M059J (cell line): ENCODE results near the gene CCNC. TPM values are rescaled to one million over a fixed set of nuclear protein-coding genes. Genes with fewer than 3 reads are reported as not detected.
"Not testable (repeated sequence)": the region's sequence is repeated elsewhere in the genome, so short reads cannot be mapped to it uniquely, and the experiment has no call there.

Experiments
- DNase-seq: peaks from one replicate; pipeline ENCODE4 v3.0.0-alpha.2; 2012; ENCODE audit warnings: low read depth
- total RNA-seq: library from RNA; depleted of rRNA; stranded (reverse); fragments of >200 nt; shearing (Covaris generic); gene quantifications from 2 replicates; pipeline ENCODE4 v1.2.3, GENCODE V29; 2014

Gene CCNC
- total RNA-seq, 1 experiment from 2014 or later, result 103 TPM

DNA sequence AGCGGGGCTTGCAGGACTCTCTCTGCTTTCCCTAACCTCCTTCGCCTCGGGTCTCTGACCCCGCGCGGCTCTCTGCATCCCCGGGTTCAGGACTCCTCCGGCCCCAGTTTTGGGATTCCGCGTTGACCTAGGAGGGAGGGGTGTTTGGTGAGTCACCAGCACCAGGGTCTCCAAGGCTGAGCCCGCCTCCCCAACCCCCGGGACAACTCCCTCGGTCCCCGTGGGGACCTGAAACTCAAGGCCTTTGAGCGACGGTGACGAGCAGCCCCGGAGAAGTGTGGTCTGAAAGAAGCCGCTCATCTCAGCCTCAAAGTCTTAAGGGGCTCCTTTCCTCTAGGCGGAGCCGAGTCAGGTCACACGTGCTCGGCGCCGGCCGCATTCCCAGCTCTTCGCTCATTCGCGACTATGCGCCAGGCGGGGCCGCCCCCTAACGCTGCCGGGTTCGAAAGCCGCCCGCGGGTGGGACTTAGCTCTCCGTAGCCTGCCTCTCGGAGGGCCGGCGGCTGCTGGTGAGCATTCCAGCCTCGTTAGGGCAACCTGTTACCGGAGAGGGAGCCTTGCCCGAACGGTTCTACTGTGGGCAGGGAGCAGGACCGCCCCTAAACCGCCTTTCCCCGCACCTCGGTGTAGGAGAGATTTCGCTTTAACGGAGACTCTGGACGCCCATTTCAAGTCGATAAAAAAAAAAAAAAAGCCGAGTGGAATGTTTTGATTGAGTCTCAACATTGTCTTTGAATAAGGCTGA lies 35.1 kb upstream of the CCNC start:
- DNase-seq, result peak; percentile 28

DNA sequence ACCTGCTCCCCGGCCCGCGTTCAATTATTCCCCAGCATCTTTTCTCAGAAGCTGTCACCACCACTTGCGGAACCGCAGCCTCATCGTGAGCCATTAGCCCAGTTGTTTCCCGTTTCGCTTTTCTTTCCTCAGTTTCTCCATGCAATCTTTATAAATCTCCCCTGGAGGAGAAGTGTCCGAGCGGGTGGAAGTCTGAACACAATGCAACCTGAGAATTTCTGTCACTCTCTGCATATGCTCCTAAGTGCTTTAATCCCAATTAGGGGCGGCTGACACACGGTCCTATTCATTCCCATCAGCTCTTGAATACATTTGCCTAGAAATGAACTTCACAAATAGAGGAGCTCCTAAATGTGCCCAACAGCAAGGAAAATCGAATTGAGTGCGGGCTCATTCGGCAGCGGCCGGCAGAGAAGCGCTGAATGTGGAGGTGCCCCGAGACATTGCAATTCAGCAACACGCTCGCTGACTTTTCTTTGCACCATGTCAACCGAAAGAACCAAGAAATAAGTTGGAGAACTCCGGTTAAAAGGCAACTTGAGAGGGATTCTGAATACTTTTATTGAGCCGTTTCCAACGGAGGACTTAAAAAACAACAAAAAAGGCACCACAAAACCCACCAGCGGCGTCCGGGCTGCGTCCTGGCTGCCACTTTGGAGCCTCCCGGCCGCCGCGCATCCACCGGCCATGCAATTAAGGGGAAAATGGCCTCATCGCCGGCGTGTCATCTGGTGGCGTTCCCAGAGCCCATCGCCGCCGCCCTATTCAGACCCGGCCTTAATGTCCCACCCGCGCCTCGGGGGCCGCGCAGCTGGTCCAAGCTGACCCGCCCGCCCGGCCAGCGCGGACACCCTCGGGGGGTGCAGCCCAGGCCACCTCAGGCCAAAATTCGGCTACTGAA lies 34.3 kb upstream of the CCNC start:
- DNase-seq, result no peak

DNA sequence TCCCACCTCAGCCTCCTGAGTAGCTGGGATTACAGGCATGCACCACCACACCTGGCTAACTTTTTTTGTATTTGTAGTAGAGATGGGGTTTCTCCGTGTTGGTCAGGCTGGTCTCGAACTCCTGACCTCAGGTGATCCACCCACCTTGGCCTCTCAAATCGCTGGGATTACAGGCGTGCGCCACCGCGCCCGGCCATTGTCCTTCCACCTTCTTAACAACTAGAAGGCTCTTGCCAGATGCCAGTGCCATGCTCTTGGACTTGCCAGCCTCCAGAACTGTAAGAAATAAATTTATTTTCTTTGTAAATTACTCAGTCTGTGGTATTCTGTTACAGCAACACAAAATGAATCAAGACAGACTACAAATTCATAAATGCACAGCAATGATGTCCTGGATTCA lies 26.2 kb upstream of the CCNC start:
- not testable (repeated sequence) for DNase-seq

DNA sequence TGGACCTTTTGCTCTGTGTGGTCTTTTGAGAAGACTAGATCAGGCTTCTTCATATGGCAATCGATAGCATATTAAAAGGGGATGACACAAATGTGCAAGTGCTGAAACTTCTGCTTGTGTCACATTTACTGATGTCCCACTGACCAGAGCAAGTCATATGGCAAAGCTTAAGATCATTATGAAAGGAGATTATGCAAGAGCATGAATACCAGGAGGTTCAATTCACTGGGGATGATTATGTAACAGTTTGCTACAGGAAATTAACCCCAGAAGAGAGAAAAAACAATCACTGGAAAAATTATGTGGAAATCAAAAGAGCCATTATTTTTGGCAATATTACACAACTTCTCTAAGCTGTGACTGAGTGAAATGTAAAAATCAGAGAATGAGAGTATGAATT lies 24.4 kb upstream of the CCNC start:
- DNase-seq, result no peak

DNA sequence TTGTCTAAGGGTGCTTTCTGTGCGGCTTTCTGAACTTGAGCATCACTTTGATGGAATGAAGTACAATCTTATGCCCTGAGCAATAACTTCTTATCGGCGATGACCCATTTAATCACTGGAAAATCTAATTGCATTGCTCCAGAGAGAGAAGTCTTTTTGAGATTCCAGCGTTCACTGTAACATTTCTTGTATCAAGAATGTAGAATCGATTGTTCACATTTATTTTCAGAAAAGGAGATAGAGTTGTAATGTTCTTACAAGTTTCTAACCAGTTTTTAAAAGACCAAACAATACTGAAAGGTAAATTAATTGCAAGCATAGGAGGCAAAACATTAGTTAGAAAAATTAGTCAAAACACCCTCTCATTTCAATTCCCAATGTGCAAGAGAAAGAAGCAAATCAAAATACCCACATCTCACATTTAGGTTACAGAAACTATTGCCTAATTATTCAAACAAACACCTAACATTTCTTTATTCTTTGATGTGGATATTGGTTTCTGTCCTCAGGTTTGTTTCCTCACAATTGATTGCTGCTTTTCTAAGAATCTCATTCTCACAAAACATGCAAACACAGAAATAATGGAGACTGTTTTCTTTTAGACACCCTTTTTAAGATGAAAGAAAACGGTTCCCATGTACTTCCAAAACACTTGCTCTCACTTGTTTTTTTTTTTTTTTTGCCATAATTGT lies 23.4 kb upstream of the CCNC start:
- no peak for DNase-seq

DNA sequence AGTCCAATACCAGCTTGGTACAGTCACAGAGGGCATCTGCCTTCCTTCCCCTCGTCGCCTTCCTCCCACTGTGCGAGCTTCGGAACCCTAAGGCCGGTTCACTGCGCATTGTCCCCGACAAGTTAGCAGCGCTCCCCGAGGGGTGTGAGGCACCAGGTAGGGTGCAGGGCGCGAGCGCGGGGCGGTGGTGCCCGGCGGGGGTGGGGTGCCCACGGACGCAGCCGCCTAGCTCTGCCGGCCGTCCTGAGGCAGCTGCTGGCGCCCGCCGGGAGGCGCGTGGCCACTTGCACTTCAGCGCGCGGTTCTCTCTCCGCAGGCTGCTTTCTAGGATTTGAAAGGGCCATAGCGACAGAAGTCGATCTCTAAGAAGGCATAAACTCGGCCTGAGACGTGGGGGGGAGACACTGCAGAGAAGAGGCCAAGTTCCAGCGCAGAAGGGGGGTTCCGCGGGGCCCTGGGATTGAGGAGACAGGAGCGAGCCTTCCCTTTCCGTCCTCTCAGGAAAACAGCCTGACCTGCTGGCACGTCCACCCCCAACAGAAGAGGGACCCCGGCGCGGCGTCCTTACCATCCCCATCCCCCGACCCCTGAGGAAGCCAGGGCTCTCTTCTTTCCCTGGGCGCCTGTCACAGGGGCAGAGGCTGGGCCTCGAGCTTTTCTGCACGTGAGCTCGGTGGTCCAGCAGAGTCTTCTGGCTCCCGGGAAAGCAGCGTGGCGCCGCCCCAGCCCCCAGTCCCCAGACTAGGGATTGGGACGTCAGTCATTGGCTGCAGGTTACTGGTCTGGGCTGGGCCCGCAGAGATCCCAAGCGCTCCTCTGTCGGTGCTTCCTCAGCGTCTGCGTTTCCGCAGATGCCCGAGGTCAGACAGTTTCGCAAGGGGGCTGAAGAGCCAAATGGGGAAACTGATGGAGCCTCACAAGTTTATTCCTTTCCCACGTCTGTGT lies 22.5 kb upstream of the CCNC start:
- DNase-seq, result no peak

DNA sequence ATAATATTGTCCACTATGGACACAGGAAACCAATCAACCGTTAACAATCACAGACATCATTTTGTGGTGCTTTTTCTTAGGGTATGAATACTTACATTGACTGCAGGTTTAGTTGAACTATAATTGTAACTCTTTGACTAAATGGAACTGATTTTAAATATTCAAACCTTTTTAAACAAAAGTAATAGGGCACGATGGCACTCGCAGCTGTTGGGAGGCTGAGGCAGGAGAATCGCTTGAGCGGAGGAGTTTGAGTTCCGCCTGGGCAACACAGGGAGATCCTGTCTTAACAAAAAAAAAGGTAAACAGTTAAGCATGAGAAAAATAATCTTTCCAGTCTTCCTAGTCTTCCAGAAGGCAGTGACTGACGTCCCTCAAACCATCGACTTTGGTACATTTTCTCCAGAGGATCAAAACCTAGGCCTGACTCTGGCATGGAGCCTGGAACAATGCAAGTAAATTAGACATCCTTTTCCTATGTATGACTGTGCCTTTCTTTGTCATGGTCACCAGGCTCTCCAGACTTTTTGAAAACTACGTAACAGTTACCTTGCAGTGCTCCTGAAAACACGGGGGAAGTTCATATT lies 21.5 kb upstream of the CCNC start:
- no peak for DNase-seq

DNA sequence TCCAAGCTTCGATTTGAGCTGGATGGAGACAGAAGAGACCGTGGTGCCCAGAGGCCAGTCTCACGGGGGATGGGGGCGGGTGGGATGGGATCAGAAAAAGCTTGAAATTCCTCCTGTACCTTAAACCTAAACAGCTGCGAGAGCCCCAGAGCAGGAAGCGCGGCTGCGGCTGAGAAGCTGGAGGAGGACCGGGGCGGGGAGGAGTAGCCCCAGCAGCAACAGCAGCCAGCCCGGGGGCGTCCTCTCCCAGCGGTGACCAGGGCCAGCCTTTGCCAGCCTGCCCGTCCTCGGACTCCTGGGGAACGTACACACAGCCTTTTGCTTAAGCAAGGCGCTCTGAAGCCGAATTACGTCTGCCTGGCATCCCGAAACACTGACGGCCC lies 20.8 kb upstream of the CCNC start:
- DNase-seq, result peak; percentile 3

DNA sequence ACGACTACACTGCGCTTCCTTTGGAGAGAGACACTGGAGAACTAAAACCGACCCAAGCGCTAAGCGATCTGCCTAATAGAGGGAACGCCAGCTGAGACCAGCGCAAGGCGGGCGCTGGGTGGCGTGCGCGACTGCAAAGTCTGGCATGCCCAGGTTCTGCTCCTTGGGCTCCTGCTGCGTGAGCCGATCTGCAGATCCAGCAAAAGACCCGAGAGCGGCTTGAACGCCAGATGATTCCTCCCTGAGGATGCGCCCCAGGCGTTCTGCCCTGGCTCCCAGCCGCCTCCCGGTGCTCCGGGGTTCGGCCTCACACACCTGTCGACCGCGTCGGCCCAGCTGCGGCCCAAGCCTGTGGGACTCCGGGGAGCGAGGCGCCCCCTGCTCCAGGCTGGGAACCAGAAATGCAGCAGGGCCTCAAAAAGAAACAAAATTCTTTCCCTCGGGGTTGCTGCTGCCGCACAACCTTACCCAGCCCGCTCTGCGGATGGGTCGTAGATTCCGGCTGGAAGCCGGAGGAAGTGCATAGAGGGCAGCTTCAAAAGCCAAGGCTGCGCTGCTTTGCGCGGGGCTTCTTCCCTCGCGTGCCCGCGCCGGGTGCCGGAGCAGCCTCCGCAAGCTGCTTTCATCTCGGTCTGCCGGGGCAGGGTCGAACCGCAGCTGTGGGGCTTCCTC lies 20.3 kb upstream of the CCNC start:
- DNase-seq, result peak; percentile 68

DNA sequence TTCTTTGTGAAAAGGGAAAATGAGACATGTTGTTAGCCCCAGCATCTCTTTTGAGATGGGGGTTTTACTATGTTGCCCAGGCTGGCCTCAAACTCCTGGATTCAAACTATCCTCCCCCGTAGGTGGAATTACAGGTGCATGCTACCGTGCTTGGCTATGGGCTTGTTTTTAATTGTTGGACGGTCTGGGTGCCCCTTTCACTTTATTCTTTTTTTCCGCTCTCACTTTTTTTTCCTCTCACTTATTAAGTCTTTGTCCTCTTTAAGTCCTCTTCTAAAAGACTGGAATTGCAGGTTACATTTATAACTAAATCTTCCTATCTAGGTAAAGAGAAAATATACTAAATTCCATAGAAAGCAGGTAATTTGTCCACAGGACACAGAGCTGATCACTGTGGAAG lies 19.3 kb upstream of the CCNC start:
- DNase-seq, result no peak

DNA sequence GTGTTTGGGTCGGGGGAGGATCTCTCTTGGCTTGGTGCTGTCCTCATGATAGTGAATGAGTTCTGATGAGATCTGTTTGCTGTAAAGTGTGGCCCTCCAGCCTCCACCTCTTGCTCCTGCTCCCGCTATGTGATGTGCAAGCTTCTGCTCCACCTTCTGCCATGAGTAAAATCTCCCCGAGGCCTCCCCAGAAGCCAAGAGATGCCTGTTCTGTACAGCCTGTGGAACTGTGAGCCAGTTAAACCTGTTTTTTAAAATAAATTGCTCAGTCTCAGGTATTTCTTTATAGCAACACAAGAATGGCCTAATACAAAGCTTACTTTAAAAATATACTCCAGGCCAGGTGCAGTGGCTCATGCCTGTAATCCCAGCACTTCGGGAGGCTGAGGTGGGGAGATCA lies 11.3 kb upstream of the CCNC start:
- DNase-seq, result no peak

DNA sequence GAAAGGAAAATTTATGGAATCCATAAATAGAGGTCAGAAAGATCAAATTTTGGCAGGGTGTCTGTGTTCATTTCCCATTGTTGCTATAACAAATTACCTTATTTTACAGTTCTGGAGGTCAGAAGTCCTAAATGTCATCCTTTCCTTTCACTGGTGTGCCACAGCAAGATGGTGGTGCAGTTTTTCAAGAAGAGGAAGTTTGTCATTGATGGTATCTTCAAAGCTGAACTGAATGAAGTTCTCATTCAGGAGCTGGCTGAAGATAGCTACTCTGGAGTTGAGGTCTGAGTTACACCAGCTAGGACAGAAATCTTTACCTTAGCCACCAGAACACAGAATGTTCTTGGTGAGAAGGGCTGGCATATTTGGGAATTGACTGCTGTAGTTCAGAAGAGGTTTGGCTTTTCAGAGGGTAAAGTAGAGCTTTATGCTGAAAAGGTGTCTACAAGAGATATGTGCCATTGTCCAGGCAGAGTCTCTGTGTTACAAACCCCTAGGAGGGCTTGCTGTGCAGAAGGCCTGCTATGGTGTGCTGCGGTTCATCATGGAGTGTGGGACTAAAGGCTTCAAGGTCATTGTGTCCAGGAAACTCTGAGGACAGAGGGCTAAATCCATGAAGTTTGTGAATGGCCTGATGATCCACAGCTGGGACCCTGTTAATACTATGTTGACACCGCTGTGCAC lies 7.2 kb upstream of the CCNC start:
- DNase-seq, result no peak

DNA sequence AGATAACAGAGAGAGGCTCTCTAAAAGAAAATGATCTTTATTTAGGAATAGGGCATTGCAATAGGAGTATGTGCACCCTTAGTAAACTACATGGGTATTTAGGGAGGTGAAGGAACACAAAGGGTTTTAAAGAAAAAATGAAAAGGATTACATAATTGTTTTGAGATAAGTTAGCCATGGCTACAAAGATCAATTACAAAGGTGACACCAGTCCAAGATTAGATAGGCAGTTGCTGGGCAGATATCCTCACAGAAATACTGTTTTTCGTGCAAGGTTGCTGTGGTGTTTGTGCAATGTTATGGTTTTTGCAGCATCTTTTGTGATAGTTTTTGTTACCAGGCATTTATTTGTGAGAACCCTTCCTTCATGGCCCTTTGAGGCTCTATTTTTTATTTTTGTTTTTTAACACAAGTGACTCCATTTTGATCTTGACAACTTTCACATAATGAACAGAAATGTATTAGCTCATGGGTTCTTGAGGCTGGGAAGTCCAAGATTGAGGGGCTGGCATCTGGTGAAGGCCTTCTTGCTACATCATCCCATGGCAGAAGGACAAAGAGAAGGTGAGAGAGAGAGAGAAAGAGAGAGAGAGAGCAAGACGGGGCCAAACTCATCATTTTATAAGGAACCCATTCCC lies 5.6 kb upstream of the CCNC start:
- DNase-seq, result no peak

DNA sequence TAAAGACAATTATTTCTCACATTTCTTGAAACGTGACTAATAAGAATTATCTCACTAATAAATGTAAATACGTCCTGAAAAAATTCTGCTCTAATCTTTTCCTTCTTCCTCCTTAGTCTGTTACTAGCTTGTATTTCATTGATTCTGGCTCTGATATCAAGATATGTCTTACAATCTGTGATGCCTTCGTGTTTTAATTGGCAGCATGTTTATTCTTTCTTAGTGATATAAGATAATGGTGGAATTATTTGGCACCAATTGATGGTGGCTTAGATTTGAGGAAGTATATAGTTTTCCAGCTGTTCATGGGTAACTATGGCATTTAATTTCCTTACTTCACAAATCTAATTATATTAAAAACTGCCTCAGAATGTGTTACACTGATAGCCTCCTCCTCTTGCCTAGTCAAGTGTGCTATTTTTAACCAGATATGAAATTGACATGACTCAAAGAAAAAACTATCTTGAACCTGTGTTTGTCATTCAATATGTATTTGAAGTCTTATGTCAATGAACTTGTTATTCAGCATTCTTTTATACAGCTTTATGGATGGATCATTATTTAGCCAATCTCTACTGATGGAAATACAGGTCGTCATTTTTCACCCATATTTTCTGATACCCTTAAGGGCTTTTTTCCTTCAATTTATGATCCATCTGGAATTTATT lies 5.3 kb downstream of the CCNC start:
- no peak for DNase-seq

DNA sequence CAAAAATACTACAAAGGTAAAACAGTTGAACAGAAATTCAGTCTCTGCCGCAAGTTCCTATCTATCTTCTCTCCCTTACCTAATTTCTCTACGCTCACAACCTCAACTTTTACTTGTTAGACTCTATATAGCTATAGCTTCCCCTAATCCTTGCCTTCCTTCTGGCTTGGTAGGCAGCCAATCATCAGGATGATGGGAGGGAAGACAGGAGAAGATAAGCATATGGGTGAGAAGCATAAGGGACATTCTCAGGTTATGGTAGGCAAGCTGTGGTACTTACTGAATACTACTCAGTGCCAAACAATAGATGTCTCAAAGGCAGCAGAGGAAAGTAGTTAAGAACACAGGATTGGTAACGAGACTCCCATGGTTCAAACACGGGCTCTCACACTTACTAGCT lies 7.8 kb downstream of the CCNC start:
- DNase-seq, result no peak

DNA sequence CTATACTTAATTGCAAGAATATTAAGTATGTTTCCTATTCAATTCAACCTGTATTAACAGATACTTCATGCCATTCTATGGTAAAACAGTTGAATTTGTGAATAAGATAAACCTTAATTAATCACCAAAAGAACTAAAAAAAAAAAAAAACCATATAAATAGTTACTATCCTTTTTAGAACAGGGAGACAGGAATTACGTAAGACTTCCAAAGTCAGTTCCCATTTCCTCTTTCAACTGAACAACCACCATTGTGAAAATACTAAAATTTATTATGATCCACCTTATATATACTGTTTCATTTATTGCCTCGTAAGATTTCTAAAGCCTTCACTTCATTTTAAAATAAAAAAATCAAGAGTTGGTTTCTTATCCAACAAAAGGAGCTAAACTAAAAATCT lies 9.4 kb downstream of the CCNC start:
- DNase-seq, result no peak

DNA sequence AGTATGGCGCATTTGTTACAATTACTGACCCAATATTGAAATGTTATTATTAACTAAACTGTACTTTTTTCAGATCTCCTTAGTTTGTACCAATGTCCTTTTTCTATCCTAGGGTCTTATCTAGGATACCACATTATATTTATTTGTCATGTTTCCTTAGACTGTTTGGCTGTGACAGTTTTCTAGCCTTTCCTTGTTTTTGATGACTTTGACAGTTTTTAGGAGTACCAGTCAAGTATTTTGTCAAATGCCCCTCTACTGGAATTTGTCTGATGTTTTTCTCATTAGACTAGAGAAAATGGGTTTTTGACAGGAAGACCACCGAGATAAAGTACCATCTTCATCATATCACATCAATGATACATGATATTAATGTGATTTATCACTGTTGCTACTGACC lies 14.6 kb downstream of the CCNC start:
- no peak for DNase-seq

DNA sequence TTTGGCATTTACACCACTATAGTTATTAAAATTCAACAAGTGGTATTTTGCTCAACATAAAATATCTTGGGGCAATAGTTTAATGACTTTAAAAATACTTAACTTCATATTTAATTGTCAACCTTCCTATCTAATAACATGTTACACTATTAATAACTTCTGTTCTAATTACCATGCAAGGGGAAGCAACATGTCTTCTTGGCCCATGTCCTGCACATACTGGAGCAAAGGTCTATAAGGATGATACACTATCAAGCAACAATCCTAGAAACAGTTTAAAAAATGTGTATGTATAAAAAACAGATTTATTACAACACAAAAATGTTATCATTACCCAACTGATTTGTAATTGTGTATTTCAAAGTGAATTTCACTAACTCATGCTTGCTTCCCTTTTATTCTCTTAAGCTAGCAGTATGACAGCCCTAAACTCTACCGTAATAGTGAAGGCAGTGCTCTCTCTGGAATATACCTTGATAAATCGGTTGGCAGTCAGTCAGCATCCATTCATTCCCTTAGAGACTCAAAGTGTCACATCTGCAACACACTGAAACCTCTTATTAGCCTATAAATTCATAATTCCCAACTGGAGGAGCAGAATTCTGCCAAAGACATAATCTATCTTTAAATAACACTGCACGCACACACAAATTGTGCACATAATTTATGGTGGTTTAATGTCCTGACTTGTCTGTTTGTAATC lies 18.3 kb downstream of the CCNC start:
- DNase-seq, result no peak
